GM18868 (cell line): ENCODE results near the gene PMFBP1.
"Not testable (repeated sequence)": the region's sequence is repeated elsewhere in the genome, so short reads cannot be mapped to it uniquely, and the experiment has no call there.

Experiments
- ATAC-seq: cut with Tn5 transposase; IDR thresholded peaks from one replicate; pipeline ENCODE4 v1.9.1; 2021; ENCODE audit warnings: mild to moderate bottlenecking, moderate library complexity; ENCODE audit not compliant: unreplicated experiment

The PMFBP1 gene

GRCh38 chr16:72108353-72109102 is 63.4 kb downstream of the PMFBP1 start:
- ATAC-seq: no peak

GRCh38 chr16:72107371-72107770 is 64.6 kb downstream of the PMFBP1 start:
- ATAC-seq: no peak

- no peak for ATAC-seq
Observed at GRCh38 chr16:72105978-72106377, 66.0 kb downstream of the PMFBP1 start.

GRCh38 chr16:72104905-72105304 is 67.0 kb downstream of the PMFBP1 start:
- ATAC-seq: no peak

GRCh38 chr16:72101195-72101594 is 70.8 kb downstream of the PMFBP1 start:
- ATAC-seq: no peak

GRCh38 chr16:72099377-72099818 is 72.6 kb downstream of the PMFBP1 start:
- ATAC-seq: peak; percentile 91

- ATAC-seq: no peak
Observed at GRCh38 chr16:72098936-72099335, 73.0 kb downstream of the PMFBP1 start.

- no peak for ATAC-seq
Observed at GRCh38 chr16:72094266-72094610, 77.7 kb downstream of the PMFBP1 start.

- ATAC-seq: peak; percentile 98
Observed at GRCh38 chr16:72093448-72094265, 78.3 kb downstream of the PMFBP1 start, which contains the start of the genes DHX38 and TXNL4B. TSS of gene DHX38 (plus strand) at chr16:72093847. CDS start at chr16:72096158, 2,311 bp downstream. TSS of gene TXNL4B (minus strand) at chr16:72093620. CDS start at chr16:72090749, 2,871 bp downstream.

- ATAC-seq: no peak
Observed at GRCh38 chr16:72092832-72093447, 79.0 kb downstream of the PMFBP1 start.

- ATAC-seq: no peak
Observed at GRCh38 chr16:72091217-72091616, 80.7 kb downstream of the PMFBP1 start.

- ATAC-seq: no peak
Observed at GRCh38 chr16:72085002-72085401, 87.0 kb downstream of the PMFBP1 start.

- ATAC-seq: no peak
Observed at GRCh38 chr16:72084445-72084844, 87.5 kb downstream of the PMFBP1 start.

- ATAC-seq: no peak
Observed at GRCh38 chr16:72083778-72084404, 88.1 kb downstream of the PMFBP1 start.

GRCh38 chr16:72076991-72077706 is 94.8 kb downstream of the PMFBP1 start:
- ATAC-seq: not testable (repeated sequence)

GRCh38 chr16:72075067-72075466 is 96.9 kb downstream of the PMFBP1 start:
- not testable (repeated sequence) for ATAC-seq

GRCh38 chr16:72073560-72074230 is 98.3 kb downstream of the PMFBP1 start:
- ATAC-seq: no peak

GRCh38 chr16:72072514-72073342 is 99.2 kb downstream of the PMFBP1 start:
- ATAC-seq: no peak
